ENCODE data around the gene HOXD4.

- TF ChIP-seq POLR2AphosphoS5 (IDR thresholded peaks at IDR 0.05) (no peak), POLR2A (IDR thresholded peaks at IDR 0.05) (no peak), EP300 (IDR thresholded peaks at IDR 0.05) (no peak)
- TF ChIP-seq, protein P1, sequence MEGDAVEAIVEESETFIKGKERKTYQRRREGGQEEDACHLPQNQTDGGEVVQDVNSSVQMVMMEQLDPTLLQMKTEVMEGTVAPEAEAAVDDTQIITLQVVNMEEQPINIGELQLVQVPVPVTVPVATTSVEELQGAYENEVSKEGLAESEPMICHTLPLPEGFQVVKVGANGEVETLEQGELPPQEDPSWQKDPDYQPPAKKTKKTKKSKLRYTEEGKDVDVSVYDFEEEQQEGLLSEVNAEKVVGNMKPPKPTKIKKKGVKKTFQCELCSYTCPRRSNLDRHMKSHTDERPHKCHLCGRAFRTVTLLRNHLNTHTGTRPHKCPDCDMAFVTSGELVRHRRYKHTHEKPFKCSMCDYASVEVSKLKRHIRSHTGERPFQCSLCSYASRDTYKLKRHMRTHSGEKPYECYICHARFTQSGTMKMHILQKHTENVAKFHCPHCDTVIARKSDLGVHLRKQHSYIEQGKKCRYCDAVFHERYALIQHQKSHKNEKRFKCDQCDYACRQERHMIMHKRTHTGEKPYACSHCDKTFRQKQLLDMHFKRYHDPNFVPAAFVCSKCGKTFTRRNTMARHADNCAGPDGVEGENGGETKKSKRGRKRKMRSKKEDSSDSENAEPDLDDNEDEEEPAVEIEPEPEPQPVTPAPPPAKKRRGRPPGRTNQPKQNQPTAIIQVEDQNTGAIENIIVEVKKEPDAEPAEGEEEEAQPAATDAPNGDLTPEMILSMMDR (IDR thresholded peaks at IDR 0.05): no peak
Measured at GRCh38 chr2:176174382-176174823, 23.1 kb downstream of the HOXD4 start.

Data from gastroesophageal sphincter (tissue), 3 donors.